Stimulated activated CD8-positive, alpha-beta memory T cell treated with anti-CD3 and anti-CD28 coated beads, Interleukin-7, amount 100 ng/mL, for 24 hours (primary cell): ENCODE measurements around the gene NUP188.
A peak's percentile ranks its signal among the peaks of the same experiment; 100 is the strongest.
"Not testable (repeated sequence)": the region's sequence is repeated elsewhere in the genome, so short reads cannot be mapped to it uniquely, and the experiment has no call there.

ENCODE experiments used
- DNase-seq: peaks from one replicate; pipeline ENCODE4 v3.0.0-alpha.2; 2020; ENCODE audit warnings: low read depth

The NUP188 gene

DNA sequence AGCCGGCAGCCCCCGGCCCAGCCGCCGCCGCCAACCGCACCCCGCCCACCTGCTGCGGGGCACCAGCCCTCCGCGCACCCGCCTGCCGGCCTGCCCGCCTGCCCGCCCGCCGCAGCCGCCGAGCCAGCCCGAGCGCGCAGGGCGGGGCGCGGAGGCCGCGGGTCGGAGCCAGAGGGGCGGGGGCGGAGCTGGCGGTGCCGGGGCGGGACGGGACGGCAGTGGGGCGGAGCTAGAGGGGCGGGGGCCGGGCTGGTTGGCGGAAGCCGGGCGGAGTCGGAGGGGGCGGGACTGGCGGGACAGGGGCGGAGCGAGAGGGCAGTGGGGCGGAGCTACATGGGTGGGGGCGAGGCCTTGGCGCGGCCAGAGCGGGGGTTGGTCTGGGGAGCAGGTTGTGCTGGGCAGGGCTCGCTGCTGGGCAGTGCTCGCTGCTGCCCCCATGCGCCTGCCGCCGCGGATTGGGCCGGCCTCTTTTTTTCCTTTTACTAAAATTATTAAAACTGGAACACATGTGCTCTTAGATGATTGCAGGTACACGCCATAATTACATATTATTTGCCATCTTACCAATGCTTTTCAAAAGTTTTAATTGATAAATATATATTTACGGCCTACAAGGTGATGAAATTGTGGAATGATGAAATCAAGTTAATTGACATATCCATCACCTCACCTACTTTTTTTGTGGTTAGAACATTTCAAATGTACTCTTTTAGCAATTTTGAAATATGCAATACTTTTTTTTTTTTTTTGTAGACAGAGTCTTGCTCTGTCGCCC lies 80.9 kb downstream of the NUP188 start, which contains the start of gene SH3GLB2:
TSS of gene SH3GLB2 (minus strand) at position 140 of the 775 bp plus-strand sequence. CDS start 177 bp downstream, outside the sequence.
- peak; percentile 93 for DNase-seq

DNA sequence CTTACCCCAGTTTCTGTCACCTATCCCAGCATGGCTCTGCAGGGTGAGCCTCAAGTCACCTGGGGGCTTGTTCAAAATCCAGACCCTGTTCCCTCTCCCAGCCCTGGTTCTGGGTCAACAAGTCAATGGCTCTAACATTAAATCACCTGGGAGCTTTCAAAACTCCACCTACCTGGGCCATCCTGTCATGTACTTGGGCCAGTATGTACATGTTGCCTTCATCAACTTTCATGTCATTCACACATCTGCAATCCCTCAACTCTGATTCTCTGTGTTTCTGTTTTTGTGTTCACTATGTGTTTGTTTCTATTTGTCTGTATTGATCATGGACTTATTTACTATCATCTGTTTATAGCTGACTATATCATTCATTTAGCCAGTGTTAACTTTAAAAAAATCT lies 82.7 kb downstream of the NUP188 start:
- DNase-seq, result no peak

- no peak for DNase-seq
Measured at GRCh38 chr9:129031514-129031913, 84.0 kb downstream of the NUP188 start.

- DNase-seq, result no peak
Measured at GRCh38 chr9:129032541-129033159, 85.2 kb downstream of the NUP188 start.

DNA sequence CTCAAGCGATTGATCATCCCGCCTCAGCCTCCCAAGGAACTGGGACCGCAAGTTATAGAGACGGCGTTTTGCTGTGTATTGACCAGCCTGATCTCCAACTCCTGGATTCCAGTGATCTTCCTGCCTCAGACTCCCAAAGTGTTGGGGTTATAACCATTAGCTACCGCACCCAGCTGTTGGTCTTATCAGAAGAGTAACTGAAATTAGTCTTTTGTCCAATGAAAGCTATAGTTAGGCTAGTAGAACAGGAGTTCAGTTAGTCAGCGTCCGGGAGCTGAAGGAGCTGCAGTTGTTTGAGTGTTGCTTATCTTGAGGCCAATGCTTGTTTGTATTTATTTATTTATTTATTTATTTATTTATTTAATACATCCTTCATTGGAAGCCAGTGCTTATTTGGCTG lies 85.7 kb downstream of the NUP188 start:
- no peak for DNase-seq

- DNase-seq, result not testable (repeated sequence)
Measured at GRCh38 chr9:129035838-129036237, 88.3 kb downstream of the NUP188 start.

- peak; percentile 88 for DNase-seq
Measured at GRCh38 chr9:129036241-129036922, 88.9 kb downstream of the NUP188 start, which contains the start of gene MIGA2. TSS of gene MIGA2 (plus strand) at chr9:129036626. CDS start at chr9:129040595, 3,969 bp downstream.

DNA sequence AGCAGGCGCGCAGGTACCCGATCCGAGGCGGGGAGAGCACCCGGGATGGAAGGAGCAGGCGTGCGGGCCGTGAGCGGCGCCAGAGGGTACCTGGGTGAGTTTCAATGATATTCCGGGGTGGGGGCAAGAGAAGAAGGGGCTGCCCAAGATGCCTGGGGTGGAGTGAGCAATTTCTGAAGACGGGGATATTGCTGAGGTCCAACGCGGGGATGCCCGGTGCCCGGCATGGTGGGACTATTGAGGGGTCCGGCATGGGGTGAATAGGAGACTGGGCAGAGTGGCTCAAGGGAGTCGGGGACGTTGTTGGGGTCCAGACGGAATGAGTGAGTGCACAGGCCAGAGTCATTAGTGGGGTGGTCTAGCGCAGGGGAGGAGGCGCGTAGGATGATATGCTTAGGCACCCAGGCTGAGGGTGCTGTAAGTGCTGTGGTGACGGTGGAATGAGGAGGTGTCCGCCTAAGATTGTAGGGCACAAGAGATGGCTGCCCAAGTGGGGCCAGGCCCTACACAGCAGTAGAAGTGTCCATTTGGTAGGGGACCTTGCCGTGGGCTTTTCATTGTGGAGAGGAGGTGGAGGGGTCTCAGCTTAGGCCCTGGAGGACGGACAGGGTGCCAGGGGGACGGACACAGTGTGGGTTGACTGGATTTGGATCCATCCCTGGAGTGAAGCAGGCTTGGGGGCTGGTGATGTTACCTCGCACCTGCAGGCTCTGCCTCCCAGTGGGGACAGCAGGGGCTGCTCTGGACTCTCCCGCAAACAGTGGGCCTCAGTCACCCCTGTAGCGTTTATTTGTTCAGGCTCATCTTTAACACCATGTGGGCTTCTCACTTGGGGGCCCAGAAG lies 89.6 kb downstream of the NUP188 start:
- DNase-seq, result no peak

DNA sequence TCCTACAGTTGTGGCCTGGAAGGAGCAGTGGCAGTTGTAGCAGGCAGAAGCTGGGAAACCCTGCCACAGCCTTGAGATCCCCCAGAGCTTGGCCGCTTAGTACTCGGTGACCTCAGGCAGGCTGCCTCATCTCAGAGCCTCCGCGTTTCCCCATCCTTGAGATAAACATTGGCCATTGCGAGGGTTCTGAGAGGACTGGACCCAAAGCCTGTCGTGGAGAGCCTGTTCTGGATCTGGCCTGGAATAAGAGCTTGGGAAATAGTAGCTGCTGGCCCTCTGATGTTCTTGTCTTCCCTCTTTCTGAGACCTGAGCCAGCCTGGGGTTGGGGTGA lies 90.2 kb downstream of the NUP188 start:
- no peak for DNase-seq

- no peak for DNase-seq
Measured at GRCh38 chr9:129038109-129038852, 90.8 kb downstream of the NUP188 start.

- no peak for DNase-seq
Measured at GRCh38 chr9:129040113-129040643, 92.7 kb downstream of the NUP188 start.

DNA sequence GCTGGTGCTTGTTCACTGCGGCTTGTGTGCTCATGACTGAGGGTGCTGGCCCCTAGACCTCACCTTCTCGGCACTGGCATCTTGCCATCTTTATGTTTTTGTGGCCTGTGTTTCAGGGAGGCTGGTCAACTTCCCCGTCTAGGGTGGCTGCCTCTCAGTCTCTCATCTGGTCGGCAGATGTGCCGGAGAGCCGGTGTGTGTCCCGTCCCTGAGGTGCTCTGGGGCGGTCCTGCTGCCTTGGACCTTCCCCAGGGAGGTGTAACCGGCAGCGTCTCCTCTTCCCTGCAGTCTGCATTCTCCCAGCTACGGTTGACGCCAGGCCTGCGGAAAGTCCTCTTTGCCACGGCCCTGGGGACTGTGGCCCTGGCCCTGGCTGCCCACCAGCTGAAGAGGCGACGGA lies 94.5 kb downstream of the NUP188 start:
- no peak for DNase-seq

DNA sequence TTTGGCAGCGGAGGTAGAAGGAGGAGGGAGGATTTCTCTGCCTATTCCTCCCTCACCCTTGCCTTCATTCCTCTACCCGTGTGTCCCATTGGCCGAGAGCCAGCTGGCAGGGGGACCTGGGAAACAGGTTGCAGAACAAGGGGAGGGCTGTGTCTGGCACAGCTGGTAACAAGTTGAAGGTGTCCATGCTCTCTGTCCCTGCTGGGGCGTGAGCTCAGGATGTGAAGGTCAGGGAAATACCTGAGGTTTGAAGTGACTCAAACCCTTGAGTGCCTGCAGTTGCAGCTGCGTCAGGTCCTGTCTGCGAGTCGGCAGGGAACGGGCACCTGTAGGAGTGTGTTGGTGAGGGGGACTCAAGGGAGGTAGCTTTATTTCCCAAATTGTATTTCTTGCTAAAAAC lies 105.1 kb downstream of the NUP188 start:
- DNase-seq, result no peak

- DNase-seq, result no peak
Measured at GRCh38 chr9:129053020-129053419, 105.5 kb downstream of the NUP188 start.

DNA sequence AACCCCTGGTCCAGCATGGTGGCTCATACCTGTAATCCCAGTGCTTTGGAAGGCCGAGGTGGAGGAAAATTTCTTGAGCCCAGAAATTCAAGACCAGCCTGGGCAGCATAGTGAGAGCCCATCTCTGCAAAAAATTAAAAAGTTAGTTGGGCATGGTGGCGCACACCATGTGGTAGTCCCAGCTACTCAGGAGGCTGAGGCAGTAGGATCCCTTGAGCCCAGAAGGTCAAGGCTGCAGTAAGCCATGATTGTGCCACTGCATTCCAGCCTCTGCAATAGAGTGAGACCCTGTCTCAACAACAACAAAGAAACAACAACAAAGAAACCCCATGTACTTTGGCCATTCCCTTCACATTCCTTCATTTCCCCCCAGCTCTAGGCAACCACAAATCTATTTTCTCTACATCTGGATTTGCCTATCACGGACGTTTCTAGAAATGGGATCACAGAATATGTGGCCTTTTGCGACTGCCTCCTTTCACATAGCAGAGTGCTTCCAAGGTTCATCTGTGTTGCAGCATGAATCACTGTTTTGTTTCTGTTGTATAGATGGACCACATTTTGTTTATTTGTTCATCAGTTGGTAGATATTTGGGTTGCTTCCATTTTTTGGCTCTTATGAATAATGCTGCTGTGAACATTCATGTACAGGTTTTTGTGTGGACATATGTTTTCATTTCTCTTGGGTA lies 106.8 kb downstream of the NUP188 start:
- DNase-seq, result no peak
